Epidermal melanocyte (primary cell): ENCODE measurements around the gene SRSF4.

ENCODE experiments used
- DNase-seq: peaks from one replicate; pipeline ENCODE4 v3.0.0; 2011; ENCODE audit warnings: low spot score; ENCODE audit not compliant: insufficient read length

The SRSF4 gene

DNA sequence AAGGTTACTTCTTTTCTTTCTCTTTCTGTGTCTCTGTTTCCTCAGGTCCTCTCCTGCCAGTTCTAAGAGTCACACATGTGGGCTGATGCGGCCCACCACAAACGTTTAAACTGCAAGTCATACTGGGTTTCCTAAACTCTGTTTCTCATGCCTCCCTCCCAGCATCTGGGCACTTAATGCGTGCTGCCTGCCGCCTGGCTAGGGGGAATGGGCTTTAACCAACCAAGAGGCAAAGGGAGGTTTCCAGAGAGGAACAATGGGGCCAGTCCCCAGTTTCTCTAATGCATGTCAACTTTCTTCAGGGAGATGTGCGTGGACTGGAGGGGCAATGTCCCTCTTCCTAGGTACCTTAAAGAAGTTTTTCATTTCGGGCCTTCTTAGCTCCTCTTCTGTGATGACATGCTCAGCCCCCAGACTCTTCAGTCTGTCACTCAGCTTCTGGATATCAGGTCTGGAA is 19.9 kb upstream of the SRSF4 start:
- DNase-seq: no peak

DNA sequence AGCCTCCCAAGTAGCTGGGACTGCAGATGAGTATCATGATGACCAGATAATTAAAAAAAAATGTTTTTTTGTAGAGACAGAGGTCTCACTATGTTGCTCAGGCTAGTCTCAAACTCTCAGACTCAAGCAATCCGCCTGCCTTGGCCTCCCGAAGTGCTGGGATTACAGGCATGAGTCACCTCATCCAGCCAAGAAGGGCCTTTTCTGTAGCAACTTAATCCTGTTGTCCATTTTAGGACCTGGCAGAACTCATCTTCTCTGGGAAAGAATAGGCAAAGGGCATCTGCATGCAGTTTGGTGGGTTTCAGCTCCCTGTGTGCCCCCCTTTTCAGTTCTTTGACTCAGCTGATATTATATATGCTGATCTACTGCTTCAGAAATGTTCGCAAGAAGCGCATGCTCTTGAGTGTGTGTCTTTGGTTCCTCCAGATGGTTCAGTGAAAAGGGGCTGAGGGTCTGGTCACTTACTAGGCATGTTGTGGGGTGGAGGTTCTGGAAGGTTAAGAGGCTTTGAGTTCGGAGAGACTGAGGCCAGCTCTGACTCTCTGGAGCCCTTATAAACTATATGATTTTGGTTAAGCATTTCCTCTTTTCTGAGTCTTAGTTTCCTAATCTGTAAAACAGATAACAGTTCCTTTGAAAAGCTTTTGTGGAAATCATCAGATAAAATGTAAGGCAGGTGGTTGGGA is 19.4 kb upstream of the SRSF4 start:
- DNase-seq: no peak

DNA sequence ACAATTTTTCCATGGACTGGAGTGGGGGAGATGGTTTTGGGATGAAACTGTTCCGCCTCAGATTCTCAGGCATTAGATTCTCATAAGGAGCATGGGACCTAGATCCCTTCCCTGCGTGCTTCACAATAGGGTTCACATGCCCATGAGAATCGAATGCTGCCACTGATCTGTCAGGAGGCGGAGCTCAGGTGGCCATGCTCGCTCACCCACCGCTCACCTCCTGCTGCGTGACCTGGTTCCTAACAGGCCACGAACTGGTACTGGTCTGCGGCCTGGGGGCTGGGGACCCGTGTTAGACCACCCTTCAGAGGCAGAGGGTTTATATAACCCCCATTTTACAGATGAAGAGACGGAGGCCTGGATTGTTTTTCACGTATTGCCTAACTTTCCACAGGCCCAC is 16.3 kb upstream of the SRSF4 start:
- no peak for DNase-seq

DNA sequence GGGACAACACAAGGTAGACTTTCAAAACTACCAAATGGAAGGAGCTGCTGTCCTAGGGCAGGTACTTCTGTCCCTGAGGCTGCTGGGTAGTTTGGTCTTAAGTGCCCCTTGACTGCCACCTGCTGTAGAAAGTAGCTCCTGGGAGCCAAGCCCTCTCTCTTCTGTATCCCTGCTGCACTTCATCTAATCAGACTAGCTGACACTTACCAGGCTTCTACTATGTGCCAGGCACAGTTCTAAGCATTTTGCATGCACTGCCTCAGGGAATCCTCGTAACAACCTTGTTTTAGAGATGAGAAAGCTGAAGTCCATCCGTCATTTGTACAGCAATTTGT is 15.9 kb upstream of the SRSF4 start:
- no peak for DNase-seq

DNA sequence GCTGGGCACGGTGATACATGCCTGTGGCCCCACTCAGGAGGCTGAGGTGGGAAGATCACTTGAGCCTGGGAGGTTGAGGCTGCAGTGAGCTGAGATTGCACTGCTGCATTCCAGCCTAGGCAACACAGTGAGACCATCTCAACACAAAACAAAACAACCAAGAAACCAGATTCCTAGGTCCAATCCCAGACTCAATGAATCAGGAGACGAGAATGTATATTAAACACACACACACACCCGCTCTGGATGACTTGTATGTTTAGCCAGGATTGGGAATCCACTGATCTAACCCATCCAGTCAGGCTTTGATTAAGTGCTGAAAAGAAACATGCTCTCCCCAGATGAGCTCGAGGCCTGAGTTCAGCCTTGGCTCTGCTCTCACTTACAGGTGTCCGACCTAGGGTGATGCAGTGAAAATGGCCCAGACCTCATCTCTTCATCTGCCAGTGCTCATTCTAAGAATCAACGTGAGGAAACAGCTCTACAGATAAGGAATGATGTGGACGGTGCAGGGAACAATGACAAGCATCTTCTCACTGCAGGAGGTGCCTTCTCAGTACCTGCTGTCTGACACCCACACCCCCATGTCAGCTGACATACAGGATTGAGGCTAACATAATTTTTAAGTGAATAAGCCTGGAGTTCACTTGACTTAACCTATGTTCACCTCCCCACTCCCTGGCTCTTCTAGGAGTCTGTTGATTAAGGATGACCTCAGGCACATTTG is 15.3 kb upstream of the SRSF4 start:
- DNase-seq: no peak

DNA sequence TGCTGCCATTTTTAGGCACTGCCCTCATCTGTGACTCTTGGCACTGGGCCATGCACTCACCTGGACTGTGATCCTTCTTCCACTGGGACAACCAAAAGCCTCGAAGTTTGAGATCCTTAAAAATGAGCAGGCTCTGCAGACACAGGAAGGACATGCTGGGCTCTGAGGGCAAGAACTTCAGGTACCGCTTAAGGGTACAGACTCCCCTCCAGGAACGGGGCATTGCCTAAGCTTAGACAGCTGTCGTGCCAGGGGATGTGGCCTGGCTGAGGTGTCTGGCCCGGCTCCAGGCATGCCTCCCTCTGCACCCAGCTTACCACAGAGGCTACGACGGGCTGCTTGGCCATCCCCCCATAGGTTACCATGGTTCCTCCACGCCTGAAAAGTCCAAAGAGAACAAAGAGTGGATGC is 14.2 kb upstream of the SRSF4 start:
- no peak for DNase-seq

DNA sequence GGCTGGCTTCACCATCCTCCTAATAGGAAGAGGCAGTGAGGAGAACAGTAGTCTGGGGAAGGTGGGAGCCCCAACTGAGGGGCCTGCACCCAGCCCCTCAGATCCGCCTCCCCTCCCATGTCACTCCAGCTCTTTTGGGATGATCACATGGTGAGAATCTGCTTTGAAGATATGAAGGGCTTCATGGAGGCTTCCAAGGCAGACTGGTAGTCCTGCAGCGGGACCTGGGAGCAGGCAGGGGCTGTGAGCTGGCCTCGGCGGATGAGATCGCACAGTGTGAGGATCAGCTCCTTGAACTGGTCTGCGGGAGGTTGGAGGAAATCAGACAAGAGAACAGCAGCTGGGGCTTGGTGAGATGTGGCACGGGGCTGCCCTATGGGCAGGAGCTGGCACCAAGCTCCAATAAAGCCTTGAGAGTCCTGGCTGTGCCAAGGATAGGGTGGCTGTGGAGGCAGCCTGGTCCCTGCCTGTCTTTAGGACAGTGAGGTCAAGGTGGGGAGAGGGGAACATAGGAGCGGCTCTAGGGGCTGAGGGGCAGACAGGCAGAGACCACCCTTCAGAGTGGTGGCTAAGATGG is 12.3 kb upstream of the SRSF4 start:
- no peak for DNase-seq

DNA sequence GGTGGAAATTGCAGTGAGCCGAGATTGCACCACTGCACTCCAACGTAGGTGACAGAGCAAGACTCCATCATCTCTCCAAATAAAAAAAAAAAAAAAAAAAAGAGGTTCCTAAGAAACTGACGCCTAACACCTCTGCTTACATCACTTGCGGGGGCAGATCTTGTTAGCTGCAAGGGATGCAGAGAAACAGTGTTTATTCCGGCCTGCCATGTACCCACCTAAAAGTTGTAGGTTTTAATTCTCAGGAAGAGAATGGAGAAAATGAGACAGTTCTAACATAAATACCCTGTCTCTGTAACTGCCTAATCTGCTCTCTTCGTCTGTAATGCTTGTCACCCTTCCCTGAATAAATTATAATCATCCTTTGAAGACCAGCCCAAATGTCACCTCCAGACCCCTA is 9.0 kb upstream of the SRSF4 start:
- no peak for DNase-seq

DNA sequence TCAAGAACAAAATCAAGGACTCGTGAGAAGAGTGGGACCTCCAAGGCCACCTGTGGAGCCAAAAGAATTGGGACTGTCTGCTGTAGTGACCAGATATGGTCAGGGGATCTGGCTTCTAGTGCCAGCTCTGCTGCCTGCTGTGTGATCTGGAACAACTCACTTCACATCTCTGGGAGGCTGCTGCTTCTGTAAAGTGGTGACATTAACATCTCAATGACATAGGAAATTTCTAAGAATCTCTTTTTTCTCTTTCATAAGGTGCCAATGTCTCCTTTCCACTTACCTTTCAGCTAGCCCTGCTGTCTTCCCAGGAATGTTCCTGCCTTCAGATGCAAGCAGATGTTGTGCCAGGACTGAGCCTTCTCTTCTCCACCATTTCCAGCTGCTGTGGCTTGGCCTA is 5.0 kb upstream of the SRSF4 start:
- DNase-seq: no peak

DNA sequence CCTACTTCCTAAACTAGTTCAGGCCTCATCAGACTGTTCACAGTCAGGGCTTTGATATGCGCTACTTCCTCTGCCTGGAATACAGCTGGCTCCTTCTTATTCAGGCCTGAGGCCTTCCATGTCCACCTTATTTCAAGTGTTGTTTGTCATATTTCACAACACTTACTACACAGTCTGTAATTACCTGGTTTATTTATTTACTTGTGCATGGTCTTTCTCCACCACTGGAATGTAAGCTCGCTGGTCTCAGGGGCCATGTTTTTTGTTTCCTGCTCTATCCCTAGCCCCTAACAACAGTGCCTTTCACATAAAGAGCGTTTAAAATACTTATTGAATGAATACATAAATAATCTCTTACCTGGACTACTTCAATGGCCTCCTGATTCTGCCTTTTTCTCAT is 4.6 kb upstream of the SRSF4 start:
- DNase-seq: no peak

DNA sequence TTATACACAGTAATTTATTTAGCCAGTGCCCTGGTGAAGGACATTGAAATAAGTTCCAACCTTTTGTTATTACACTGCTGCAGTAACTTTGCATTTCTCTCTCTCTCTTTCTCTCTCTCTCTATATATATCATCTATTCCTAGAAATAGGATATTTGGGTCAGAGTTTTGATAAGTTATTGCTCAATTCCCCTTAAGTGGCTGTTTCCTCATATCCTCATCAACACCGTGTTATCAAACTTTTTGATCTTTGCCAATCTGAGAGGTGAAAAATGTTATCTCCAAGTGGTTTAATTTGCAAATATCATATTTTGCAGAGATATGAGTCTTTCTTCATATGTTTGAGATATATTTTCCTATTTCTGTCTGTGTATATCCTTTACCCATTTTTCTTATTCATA is 1.6 kb upstream of the SRSF4 start:
- no peak for DNase-seq

DNA sequence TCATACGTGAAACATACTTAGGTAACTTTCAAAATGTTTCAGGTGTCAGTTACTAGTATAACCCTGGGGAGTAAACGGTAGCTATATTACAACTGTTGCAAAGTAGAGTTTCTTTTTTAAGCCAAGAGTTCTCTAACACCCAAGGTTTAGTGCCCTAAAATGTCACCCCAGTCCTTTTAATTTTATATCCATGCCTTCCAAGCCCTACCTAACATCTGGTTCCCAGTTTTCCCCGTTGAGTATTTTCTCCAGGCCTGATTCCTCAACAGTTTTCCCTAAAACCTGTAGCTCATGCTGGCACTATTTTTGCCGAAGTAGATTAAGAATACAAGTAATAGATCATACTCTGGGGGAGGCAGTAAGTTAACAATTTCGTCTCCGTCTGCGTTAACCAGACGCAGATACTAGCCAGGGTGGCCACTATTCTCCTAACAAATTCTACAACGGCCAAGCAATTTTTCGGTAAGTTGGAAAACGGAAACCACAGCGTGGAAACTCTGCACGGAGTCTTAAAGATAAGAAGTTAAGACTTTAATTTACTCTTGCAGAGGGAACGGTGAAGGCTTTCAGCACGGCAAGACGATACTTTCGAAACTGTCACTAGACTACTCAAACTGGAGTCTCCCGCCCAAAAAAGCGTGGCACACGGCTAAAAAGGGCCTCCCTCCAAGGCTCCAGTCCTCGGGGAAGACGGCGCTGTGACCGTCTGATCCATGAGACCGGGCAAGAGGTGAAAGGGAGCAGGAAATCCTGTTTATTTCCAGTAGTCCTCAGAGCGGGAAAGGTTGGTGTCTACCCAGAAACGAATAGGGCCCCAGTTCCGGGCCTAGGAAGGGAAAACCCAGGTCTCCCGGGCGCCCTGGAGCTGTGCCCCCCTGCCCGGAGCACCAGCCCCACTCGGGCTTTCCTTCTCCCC is 945 bp downstream of the SRSF4 start:
- DNase-seq: no peak

DNA sequence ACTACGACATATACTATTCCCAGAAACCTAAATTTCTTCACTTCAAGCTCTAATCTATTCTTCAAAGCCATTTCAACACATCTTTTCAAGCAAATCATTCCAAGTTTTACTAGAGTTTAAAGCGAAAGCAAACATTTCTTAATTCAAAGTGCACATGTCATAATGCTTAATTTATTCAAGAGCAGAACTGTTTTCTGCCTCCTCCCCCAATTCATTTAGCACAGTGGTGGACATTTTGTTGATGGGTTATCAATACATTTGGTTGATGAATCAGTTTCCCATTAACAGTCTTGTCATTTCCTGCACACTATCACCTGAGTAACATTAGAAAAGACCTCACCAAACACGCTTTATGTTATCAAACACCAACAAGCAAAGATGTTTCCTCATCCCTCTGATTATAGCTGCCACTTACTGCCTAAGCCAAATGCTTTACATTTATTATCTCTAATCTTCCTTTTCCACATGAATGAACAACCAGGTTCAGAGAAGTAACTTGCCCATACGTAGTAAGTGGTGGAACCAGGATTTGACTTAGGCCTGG is 2.0 kb downstream of the SRSF4 start:
- no peak for DNase-seq

DNA sequence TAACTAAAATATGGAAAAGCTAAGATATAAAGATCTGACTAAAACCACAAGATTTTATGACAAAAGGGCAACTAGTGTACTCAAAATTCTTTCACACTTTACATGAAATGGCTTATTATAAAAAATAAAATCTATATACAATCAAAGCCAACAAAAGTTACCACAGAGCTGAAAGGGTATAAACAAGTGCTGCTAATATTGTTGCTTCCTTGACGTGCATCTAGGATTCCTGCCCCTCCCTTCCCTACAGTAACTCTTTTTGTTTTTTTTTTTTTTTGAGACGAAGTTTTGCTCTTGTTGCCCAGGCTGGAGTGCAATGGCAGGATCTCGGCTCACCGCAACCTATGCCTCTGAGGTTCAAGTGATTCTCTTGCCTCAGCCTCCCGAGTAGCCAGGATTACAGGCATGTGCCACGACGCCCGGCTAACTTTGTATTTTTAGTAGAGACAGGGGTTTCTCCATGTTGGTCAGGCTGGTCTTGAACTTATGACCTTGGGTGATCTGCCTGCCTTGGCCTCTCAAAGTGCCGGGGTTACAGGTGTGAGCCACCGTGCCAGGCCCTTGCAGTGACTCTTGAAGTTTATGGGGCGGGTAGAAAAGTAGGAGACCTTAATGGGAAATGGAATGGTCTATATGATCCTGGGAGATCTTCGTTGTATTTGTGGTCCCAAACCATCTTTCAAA is 4.5 kb downstream of the SRSF4 start:
- no peak for DNase-seq

DNA sequence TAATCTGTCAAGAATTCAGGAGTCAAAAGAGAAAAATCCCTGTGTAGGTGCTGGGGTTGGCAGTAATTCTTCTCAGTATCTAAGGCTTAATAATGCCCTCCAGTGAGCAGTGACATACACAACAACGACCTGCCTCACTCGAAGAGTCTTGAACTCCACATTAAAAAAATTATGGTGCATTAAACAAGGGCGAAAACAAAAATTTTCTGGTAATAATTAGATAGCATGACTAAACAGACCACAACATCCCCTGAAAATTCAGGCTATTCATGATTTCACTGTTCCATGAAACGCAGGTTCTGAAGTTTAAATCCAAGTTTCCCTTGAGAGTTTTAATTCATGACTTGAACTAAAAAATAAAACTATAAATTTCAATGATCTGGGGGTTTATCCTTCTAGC is 5.1 kb downstream of the SRSF4 start:
- DNase-seq: no peak

DNA sequence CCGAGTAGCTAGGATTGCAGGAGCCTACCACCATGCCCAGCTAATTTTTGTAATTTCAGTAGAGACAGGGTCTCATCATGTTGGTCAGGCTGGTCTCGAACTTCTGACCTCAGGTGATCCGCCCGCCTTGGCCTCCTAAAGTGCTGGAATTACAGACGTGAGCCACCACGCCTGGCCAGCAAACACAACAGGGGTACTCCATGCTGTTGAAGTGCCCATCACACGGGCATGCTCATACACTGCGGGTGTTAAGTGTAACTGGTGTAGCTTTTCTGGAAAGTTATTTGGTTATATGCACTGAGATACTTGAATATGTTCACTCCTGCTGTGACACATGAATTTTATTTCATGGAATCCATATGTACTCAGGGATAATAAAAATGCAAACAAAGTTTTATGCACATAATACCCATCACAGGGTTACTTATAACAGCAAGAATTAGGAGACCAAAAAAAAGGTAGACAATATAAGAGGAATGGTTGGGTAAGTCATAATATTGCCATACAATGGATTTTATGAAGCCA is 9.2 kb downstream of the SRSF4 start:
- no peak for DNase-seq

DNA sequence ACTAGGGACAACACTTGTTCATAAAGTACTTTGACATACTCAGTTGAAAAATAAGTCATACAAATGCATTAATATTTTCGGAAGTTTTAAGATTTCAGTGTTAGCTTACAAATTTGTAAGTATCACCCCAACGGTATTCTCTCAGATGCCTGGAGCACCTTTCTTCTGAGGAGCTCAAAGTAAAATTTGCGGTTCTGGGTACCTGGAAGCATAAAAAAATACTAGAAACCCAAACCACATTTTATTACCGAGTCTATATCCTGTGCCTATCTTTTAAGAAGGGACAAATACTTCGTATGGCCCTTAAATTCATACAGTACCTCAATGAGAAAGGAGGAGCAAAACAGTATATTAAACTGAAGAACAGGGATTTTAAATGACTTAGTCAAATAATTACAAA is 10.2 kb downstream of the SRSF4 start:
- no peak for DNase-seq

DNA sequence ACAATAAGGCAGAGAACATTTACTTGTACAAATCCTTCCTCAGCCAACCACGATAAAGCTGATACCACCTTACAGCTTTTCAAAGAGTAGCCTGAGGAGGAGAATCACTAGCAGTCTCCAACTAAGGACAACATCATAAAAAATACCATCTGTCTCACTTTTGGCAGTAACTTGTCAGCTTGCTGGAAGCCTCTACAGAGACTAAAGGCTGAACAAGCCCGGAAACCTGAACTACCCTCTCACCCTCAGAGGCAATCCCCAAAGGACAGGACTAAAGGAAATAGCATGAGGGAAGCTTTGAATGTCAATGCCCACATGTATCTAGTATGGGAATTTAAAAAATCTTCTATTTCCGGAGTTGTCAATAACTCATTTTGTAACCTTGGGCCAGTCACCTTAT is 10.6 kb downstream of the SRSF4 start:
- no peak for DNase-seq

DNA sequence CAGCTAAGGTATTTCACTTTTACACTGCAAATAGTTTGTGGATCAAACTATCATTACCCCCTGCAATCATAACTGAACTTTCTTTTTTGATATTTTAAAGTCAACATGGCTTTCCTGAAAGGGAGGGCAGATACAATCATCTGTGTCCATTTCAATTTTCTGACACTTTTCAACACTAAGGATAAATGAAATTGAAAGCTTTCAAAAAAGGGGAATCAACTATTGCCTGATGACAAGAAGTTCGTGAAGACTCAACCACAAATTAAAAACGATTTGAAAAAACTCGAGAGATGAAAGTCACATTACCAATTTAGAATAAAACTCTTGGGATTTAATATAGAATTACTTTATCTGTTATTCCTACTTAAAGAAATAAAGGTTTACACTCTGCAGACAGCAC is 11.7 kb downstream of the SRSF4 start:
- no peak for DNase-seq

DNA sequence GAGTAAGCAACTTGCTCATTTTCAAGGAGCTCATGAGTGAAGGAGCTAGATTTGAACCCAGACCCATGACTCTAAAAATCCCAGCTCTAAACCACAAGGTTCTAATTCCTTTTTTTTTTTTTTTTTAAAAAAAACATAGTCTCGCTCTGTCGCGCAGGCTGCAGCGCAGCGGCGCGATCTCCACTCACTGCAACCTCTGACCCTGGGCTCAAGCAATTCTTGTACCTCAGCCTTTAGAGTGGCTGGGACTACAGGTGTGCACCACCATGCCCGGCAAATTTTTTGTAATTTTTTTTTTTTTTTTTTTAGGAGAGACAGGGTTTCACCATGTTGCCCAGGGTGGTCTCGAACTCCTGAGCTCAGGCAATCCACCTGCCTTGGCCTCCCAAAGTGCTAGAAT is 13.8 kb downstream of the SRSF4 start:
- DNase-seq: no peak
